ENCODE data around the gene TLN1. TPM values are rescaled to one million over a fixed set of nuclear protein-coding genes. Genes with fewer than 3 reads are reported as not detected.

The TLN1 gene
- total RNA-seq, 4 donors from 2014 or later, result 888 to 1,583 (median 1,047) TPM

- H3K36me3 ChIP-seq, result no peaks in the 10 kb centered on the region
- TF ChIP-seq CTCF (IDR thresholded peaks at IDR 0.05), result no peak
- TF ChIP-seq EP300 (IDR thresholded peaks at IDR 0.05), result no peak
- TF ChIP-seq POLR2A (IDR thresholded peaks at IDR 0.05), result no peak
- no peak for TF ChIP-seq POLR2AphosphoS5 (IDR thresholded peaks at IDR 0.05)
- H3K27ac ChIP-seq, result peak overlapping the region in 1 of 4 donors; percentile 63
- peaks cover 0 to 43% (median 14%) of the 10 kb centered on the region in 3 donors for H3K4me1 ChIP-seq
- 50 to 64% methylated on average over 4 to 6 of the region's 13 CpGs for WGBS, 2 donors (ENCODE audit: low coverage in 1 of 2)
- H3K4me3 ChIP-seq, result peak overlapping the region; percentile 38 to 52
- H3K9me3 ChIP-seq, result no peaks in the 10 kb centered on the region
- H3K27me3 ChIP-seq, result no peaks in the 10 kb centered on the region
- ATAC-seq, result no peak
Measured at GRCh38 chr9:35675204-35675603, 56.8 kb downstream of the TLN1 start.

GRCh38 chr9:35674025-35674361, 58.0 kb downstream of the TLN1 start:
- Histone ChIP-seq H3K4me3 (no peak overlapping the region), H3K27ac (peak overlapping the region in 3 of 4 donors; percentile 56 to 68 (median 64)), H3K9me3 (no peaks in the 10 kb centered on the region), H3K4me1 (peaks cover 0 to 42% (median 14%) of the 10 kb centered on the region in 3 donors), H3K27me3 (no peaks in the 10 kb centered on the region), H3K36me3 (no peaks in the 10 kb centered on the region)
- TF ChIP-seq EP300 (IDR thresholded peaks at IDR 0.05) (no peak), CTCF (IDR thresholded peaks at IDR 0.05) (no peak), POLR2A (IDR thresholded peaks at IDR 0.05) (no peak), POLR2AphosphoS5 (IDR thresholded peaks at IDR 0.05) (no peak)
- ATAC-seq, result no peak
- no CpG with 5 or more reads among the region's 3 CpGs for WGBS, 2 donors (ENCODE audit: low coverage in 1 of 2)

- TF ChIP-seq EP300 (IDR thresholded peaks at IDR 0.05) (no peak), POLR2A (IDR thresholded peaks at IDR 0.05) (no peak), CTCF (IDR thresholded peaks at IDR 0.05) (no peak), POLR2AphosphoS5 (IDR thresholded peaks at IDR 0.05) (no peak)
- ATAC-seq, result no peak
- Histone ChIP-seq H3K4me3 (no peak within 1 kb of the TSS), H3K4me1 (peaks cover 0 to 42% (median 14%) of the 10 kb centered on the region in 3 donors), H3K27me3 (no peaks in the 10 kb centered on the region), H3K36me3 (no peaks in the 10 kb centered on the region), H3K27ac (peak within 1 kb of the TSS in 3 of 4 donors; percentile 56 to 68 (median 64)), H3K9me3 (no peaks in the 10 kb centered on the region)
- 45 to 52% methylated on average over 4 to 6 of the region's 10 CpGs for WGBS, 2 donors (ENCODE audit: low coverage in 1 of 2)
Measured at GRCh38 chr9:35673132-35674024, 58.6 kb downstream of the TLN1 start, which contains the start of gene CA9. Gene CA9, plus strand, starts transcription at chr9:35673928. Its CDS starts 32 bp downstream, at chr9:35673960.

DNA sequence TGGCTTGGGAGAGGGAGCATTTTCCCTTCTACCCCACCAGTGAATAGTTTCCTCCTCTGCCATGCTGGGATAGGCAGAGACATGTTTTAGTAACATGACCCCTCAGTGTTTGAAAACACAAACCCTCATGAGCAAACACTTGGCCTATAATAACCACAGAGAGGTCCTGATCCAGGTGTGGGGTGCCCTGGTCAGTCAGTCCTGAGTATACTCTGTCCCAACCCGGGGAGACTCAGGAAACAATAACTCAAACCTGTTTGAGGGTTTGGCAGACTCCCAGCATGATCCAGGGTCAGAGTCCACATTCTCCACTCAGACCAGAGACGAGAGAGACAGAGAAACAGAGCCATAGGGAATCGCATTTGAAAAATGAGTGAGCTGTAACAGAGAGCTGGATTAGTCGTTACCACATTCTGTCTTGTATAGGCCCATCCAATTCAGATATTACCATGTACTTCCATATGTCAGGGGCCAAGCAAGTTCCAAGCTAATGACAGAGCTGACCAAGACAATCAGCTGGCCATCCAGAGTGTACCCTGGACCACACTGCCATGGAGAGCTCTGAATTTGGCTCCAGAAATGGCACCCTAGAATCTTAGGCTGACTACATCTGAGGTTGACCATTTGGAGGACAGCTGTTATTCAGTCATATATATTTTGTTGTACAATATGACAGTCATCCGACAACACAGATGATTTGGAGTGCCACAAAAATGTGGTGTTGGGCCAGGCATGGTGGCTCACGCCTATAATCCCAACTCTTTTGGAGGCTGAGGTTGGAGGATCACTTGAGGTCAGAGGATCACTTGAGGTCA, 62.5 kb downstream of the TLN1 start:
- ATAC-seq, result no peak
- WGBS, 2 donors (ENCODE audit: low coverage in 1 of 2), result 56 to 68% methylated on average over 3 to 4 of the region's 6 CpGs

More for the DNA sequence above, 62.5 kb downstream of the TLN1 start:
- Histone ChIP-seq H3K4me3 (no peak overlapping the region), H3K27me3 (no peaks in the 10 kb centered on the region), H3K9me3 (no peaks in the 10 kb centered on the region), H3K27ac (no peak overlapping the region), H3K36me3 (no peaks in the 10 kb centered on the region), H3K4me1 (peaks cover 0 to 38% (median 14%) of the 10 kb centered on the region in 3 donors)
- TF ChIP-seq POLR2A (IDR thresholded peaks at IDR 0.05) (no peak), POLR2AphosphoS5 (IDR thresholded peaks at IDR 0.05) (no peak), CTCF (IDR thresholded peaks at IDR 0.05) (no peak)

Measured in gastroesophageal sphincter (tissue), 4 donors.